Measurements from ENCODE around the gene GPR137B. TPM values are rescaled to one million over a fixed set of nuclear protein-coding genes. Genes with fewer than 3 reads are reported as not detected.

Gene GPR137B
- total and polyA plus RNA-seq, 2 experiments from 2014 or later: 4.5 to 11.1 TPM

GRCh38 chr1:236165238-236165981, 23.1 kb downstream of the GPR137B start:
- Histone ChIP-seq H3K27me3 (ENCODE audit: insufficient read depth) (no peaks in the 10 kb centered on the region), H4K20me1 (replicated peaks; ENCODE audit: insufficient read depth) (peaks cover 4% of the 10 kb centered on the region), H3K79me2 (replicated peaks; ENCODE audit: insufficient read depth) (0 out of 2 replicates have a peak, but pooled peaks cover 4% of the 10 kb centered on the region), H2AFZ (no peak overlapping the region), H3K4me1 (ENCODE audit: insufficient read depth) (no peaks in the 10 kb centered on the region), H3K9me2 (ENCODE audit: insufficient read depth) (no peaks in the 10 kb centered on the region), H3K36me3 (ENCODE audit: insufficient read depth) (peaks cover 7% of the 10 kb centered on the region; the same call in 1 of the 2 replicates), H3K4me2 (no peak overlapping the region), H3F3A (replicated peaks; ENCODE audit: low read depth) (no peaks in the 10 kb centered on the region), H3K4me3 (no peak overlapping the region), H3K27ac (ENCODE audit: low read depth) (no peak overlapping the region)
- peaks cover under 1% of the 10 kb centered on the region for H3K27me3 Mint-ChIP-seq (ENCODE audit: insufficient read depth, low read depth, poor library complexity)
- H3K9me3 Mint-ChIP-seq: peaks cover 31% of the 10 kb centered on the region
- no peak overlapping the region for H3K27ac Mint-ChIP-seq
- DNase-seq (ENCODE audit: low spot score) (no peak), ATAC-seq (no peak)
- peaks cover 5% of the 10 kb centered on the region; the same call in 2 of the 3 replicates for H3K4me1 Mint-ChIP-seq
- peaks cover 38% of the 10 kb centered on the region for H3K36me3 Mint-ChIP-seq (ENCODE audit: low read depth)
- TF ChIP-seq CREB1 (CRISPR knock-in tag; IDR thresholded peaks at IDR 0.05; ENCODE audit: low read depth): no peak
- no peak for TF ChIP-seq ZNF462 (CRISPR knock-in tag; IDR thresholded peaks at IDR 0.05)
- TF ChIP-seq ZNF331 (CRISPR knock-in tag; IDR thresholded peaks at IDR 0.05; ENCODE audit: low read depth): no peak
- no peak for TF ChIP-seq EZH2 (IDR thresholded peaks at IDR 0.05; ENCODE audit: low read depth, unreplicated experiment)
- no peak for TF ChIP-seq ZNF114 (CRISPR knock-in tag; IDR thresholded peaks at IDR 0.05)
- TF ChIP-seq STAT1 (IDR thresholded peaks at IDR 0.05; ENCODE audit: unreplicated experiment): no peak
- TF ChIP-seq EZH2phosphoT487 (IDR thresholded peaks at IDR 0.05; ENCODE audit: unreplicated experiment): no peak
- TF ChIP-seq REST (IDR thresholded peaks at IDR 0.05; ENCODE audit: unreplicated experiment): no peak
- no peak for TF ChIP-seq JUNB (IDR thresholded peaks at IDR 0.05; ENCODE audit: unreplicated experiment)
- no peak for TF ChIP-seq NANOG (IDR thresholded peaks at IDR 0.05; ENCODE audit: borderline replicate concordance)
- TF ChIP-seq ETS1 (IDR thresholded peaks at IDR 0.05): no peak
- TF ChIP-seq CTCF (conservative IDR thresholded peaks at IDR 0.05; ENCODE audit: low read depth in 2 of 2): no peak
- TF ChIP-seq POLR2AphosphoS5 (IDR thresholded peaks at IDR 0.05; ENCODE audit: low read depth): no peak
- H3K4me3 Mint-ChIP-seq: no peak overlapping the region
